Subcutaneous adipose tissue (tissue), 4 donors: ENCODE measurements around the gene PKP2. TPM values are rescaled to one million over a fixed set of nuclear protein-coding genes. Genes with fewer than 3 reads are reported as not detected.

Experiments
- CTCF ChIP-seq: fragments of 450-650 bp; IDR thresholded peaks from one replicate; pipeline ENCODE4 v1.5.1; 2016; ENCODE audit warnings: low read depth, mild to moderate bottlenecking, control low read depth, antibody characterized with exemption, moderate library complexity
- total RNA-seq, 4 donors: library from RNA; depleted of rRNA; stranded (reverse); fragments of >200 nt; gene quantifications; one replicate each; pipeline ENCODE4 v1.1.0, GENCODE V29; 2016

The PKP2 gene
- total RNA-seq, 4 donors from 2014 or later, result 21.7 to 75.2 (median 39.7) TPM

GRCh38 chr12:32770141-32770540 is 126.4 kb downstream of the PKP2 start:
- no peak for TF ChIP-seq CTCF

GRCh38 chr12:32768518-32768917 is 128.1 kb downstream of the PKP2 start:
- no peak for TF ChIP-seq CTCF

GRCh38 chr12:32765906-32766305 is 130.7 kb downstream of the PKP2 start:
- no peak for TF ChIP-seq CTCF

- no peak for TF ChIP-seq CTCF
Measured at GRCh38 chr12:32761716-32762115, 134.9 kb downstream of the PKP2 start.

GRCh38 chr12:32757157-32757556 is 139.4 kb downstream of the PKP2 start:
- no peak for TF ChIP-seq CTCF

GRCh38 chr12:32756476-32757066 is 140.0 kb downstream of the PKP2 start:
- TF ChIP-seq CTCF, result no peak

GRCh38 chr12:32755654-32756475 is 140.7 kb downstream of the PKP2 start, which contains the start of gene YARS2:
YARS2 (minus strand) TSS chr12:32755897; CDS start chr12:32755874, 23 bp downstream.
- no peak for TF ChIP-seq CTCF
